Panc1 (cell line): Measurements from ENCODE around the gene RUNX3.

Source experiments
- POLR2AphosphoS5 ChIP-seq: IDR thresholded peaks from 2 replicates; pipeline ENCODE4 v1.6.1; 2012; ENCODE audit warnings: mild to moderate bottlenecking, low read depth, low read length, moderate library complexity
- TCF7L2 ChIP-seq: IDR thresholded peaks from 2 replicates; pipeline ENCODE4 v1.6.1; 2011; ENCODE audit warnings: mild to moderate bottlenecking, low read depth, low read length, inconsistent platforms
- TF ChIP-seq, protein P1 (sequence below): fragments of 450-650 bp; IDR thresholded peaks from 2 replicates; pipeline ENCODE4 v1.5.1; 2017; ENCODE audit warnings: mild to moderate bottlenecking
- TF ChIP-seq, protein P2 (sequence below), 2 experiments: IDR thresholded peaks; 2 replicates each; pipeline ENCODE4 v1.6.1; 2011 to 2012; ENCODE audit warnings: low read depth in 2 of 2, control low read depth in 1 of 2, low read length in 1 of 2, mild to moderate bottlenecking in 1 of 2, moderate library complexity in 1 of 2; ENCODE audit not compliant: insufficient read depth in 1 of 2

- TF ChIP-seq, protein P1, sequence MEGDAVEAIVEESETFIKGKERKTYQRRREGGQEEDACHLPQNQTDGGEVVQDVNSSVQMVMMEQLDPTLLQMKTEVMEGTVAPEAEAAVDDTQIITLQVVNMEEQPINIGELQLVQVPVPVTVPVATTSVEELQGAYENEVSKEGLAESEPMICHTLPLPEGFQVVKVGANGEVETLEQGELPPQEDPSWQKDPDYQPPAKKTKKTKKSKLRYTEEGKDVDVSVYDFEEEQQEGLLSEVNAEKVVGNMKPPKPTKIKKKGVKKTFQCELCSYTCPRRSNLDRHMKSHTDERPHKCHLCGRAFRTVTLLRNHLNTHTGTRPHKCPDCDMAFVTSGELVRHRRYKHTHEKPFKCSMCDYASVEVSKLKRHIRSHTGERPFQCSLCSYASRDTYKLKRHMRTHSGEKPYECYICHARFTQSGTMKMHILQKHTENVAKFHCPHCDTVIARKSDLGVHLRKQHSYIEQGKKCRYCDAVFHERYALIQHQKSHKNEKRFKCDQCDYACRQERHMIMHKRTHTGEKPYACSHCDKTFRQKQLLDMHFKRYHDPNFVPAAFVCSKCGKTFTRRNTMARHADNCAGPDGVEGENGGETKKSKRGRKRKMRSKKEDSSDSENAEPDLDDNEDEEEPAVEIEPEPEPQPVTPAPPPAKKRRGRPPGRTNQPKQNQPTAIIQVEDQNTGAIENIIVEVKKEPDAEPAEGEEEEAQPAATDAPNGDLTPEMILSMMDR: no peak
- TF ChIP-seq, protein P2, sequence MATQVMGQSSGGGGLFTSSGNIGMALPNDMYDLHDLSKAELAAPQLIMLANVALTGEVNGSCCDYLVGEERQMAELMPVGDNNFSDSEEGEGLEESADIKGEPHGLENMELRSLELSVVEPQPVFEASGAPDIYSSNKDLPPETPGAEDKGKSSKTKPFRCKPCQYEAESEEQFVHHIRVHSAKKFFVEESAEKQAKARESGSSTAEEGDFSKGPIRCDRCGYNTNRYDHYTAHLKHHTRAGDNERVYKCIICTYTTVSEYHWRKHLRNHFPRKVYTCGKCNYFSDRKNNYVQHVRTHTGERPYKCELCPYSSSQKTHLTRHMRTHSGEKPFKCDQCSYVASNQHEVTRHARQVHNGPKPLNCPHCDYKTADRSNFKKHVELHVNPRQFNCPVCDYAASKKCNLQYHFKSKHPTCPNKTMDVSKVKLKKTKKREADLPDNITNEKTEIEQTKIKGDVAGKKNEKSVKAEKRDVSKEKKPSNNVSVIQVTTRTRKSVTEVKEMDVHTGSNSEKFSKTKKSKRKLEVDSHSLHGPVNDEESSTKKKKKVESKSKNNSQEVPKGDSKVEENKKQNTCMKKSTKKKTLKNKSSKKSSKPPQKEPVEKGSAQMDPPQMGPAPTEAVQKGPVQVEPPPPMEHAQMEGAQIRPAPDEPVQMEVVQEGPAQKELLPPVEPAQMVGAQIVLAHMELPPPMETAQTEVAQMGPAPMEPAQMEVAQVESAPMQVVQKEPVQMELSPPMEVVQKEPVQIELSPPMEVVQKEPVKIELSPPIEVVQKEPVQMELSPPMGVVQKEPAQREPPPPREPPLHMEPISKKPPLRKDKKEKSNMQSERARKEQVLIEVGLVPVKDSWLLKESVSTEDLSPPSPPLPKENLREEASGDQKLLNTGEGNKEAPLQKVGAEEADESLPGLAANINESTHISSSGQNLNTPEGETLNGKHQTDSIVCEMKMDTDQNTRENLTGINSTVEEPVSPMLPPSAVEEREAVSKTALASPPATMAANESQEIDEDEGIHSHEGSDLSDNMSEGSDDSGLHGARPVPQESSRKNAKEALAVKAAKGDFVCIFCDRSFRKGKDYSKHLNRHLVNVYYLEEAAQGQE (IDR thresholded peaks at IDR 0.05; ENCODE audit: insufficient read depth in 1 of 2, low read depth in 2 of 2, low read length in 1 of 2): no peak
- TF ChIP-seq TCF7L2 (no peak), POLR2AphosphoS5 (no peak)
These were observed 29.5 kb upstream of the RUNX3 start for GRCh38 chr1:24959623-24959975.
